B cell (primary cell): ENCODE data around the gene TNRC6A.
A peak's percentile ranks its signal among the peaks of the same experiment; 100 is the strongest.

Source experiments
- CTCF ChIP-seq: fragments of 200-600 bp; IDR thresholded peaks from one replicate; pipeline ENCODE4 v1.8.0; 2022; ENCODE audit warnings: antibody characterized with exemption, mild to moderate bottlenecking
- EZH2 ChIP-seq: IDR thresholded peaks from 2 replicates; pipeline ENCODE4 v1.6.1; 2012; ENCODE audit warnings: borderline replicate concordance, low read depth, mild to moderate bottlenecking, moderate library complexity, low read length; ENCODE audit not compliant: insufficient read depth, poor library complexity, severe bottlenecking

GRCh38 chr16:24846548-24847357 lies 117.3 kb downstream of the TNRC6A start:
- TF ChIP-seq CTCF (peak; percentile 44), EZH2 (no peak)
